ENCODE data around the gene DSC1. TPM values are rescaled to one million over a fixed set of nuclear protein-coding genes. Genes with fewer than 3 reads are reported as not detected.

DSC1 gene
- total RNA-seq, 1 donor from 2014 or later = not detected

DNA sequence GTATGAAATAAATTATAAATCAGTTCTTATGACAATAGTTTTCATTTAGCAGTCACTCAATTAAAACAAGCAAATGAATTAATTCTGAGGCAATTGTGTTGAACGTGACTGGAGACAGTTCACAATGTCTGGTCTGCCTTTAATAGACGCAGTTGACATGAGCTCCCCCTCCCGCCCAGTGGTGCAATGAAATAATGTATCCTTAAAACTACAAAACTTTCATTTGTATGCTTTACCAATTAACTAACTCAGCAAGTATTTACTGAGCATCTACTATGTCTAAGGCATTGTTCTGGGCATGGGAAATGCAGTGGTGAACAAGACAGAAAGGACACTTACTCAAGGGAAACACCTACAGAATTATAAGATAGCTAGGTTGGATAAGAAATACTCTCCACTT lies 56.9 kb downstream of the DSC1 start:
- intact Hi-C loops (cut with micrococcal nuclease) = no loop called here

DNA sequence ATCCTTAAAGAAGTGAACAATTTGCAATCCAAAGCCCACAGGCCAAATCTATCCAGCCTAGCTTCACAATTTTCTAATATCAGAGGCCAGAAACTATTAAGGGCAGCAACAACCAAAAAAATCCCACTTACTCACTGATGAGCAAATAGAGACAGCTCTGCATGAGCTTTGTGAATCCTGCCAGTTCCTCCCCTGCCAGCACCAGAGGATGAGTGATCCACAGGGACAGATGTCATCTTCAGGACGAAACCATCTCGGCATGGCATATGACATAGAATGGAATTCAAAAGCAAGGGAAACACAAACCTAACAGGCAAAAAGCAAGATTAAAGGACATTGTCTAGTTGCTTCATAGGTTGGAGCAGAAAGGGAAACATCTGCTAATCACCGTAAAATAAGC lies 58.2 kb downstream of the DSC1 start:
- intact Hi-C loops (cut with micrococcal nuclease) = no loop called here

DNA sequence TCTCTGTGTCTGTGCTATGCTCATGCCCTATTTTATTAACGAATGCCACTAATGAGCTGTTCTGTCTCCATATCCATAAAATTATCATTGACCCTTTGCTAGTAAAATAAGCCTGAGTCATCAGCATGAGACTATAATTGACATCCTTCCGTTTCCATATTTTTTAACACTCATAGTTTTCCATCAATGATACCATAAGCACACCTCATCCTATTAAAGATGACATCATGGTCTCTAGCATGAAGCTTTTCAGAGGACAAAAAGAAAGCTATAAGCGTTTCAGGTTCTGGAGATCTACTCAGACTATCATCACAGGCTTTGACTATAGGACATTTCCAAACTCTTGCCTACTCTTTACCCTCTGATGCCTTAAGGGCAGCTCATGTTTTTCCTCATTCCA lies 59.2 kb downstream of the DSC1 start:
- intact Hi-C loops (cut with micrococcal nuclease) = no loop called here

DNA sequence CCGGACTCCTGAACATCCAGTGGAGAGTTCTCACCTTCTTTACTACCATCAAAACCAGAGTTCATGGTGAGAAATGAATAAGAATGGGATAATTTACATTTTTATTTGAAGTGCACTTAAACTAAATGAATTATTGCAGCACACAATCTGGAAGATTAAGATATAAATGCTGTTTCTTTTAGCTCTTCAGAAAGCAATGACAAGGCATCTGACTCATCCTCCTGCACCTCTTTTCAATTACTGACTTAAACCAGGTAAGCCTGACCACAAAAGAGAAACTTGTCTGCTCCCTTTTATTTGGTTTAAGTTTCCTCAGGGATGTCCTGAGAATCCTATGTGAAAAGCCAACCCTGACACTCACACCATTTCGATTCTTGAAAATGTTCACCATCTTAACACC lies 59.7 kb downstream of the DSC1 start:
- intact Hi-C loops (cut with micrococcal nuclease) = no loop called here

DNA sequence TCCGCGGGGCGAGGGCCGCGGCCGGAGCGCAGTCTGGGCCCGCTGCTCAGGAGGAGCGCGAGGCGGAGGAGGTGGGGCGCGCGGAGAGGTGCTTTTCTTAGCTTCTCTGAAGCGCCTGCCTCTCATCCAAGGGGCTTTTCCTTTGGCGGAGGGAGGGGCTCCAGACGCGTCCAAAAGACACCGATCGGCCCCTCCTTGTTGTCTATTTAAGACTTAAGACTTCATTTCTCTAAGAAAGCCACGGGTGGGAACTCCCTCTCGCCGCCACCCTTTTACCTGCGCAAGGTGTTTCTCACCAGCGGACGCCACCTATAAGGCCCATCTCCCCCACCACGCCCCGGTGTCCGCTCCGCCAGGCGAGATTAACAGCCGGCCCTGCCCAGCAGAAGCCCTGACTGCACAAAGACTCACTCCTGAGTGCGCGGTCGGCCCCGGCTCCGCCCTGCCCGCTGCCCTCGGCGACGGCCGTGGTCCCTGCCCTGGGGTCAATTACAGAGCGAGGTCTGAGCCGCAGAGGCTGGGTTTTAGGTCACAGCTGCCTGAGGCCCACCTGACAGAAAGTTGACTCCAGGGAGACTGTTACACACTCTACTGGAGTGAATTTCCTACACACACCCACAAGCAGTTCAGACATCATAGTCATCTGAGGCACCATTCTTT lies 60.5 kb downstream of the DSC1 start, which contains the start of gene DSC2:
Gene DSC2, minus strand, starts transcription at position 397 of the 660 bp plus-strand sequence. CDS start 450 bp downstream, outside the sequence.
- intact Hi-C loops (cut with micrococcal nuclease) = no loop called here

DNA sequence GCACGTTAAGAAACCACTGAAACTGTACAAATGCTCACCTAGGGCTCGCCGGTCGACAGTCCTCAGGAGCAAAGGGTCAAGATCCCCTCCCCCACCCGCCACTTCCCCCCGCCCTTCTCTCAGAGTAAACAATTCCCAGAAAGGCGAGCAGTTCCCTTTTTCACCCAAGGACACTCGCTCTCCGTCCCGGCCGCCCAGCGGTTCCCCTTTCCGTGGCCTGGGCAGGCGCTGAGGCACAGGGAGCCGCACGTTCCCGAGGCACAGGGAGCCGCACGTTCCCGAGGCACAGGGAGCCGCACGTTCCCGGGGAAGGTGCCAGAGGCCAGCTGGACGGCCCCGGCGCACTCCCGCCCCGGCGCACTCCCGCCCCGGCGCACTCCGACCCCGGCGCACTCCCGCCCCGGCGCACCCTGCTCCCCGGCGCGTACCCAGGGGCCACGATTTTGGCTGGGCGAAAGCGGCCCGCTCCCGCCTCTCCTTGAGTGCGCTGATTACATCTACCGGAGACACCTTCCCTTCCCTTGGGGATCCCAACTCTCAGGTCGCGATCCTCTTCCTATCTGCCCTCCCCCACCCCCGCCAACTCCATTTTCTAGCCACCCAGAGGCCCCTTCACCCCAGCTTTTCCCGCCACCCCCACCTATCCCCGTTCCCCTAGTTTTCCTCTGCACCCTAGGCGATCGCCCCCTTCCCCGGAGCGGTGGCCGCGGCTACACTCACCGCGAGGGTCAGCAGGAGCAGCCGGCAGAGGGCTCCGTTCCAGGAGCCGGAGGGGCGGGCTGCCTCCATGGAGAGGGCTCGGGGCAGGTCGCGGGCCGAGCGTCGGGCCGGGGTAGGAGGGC lies 61.3 kb downstream of the DSC1 start:
- intact Hi-C loops (cut with micrococcal nuclease) = no loop called here

DNA sequence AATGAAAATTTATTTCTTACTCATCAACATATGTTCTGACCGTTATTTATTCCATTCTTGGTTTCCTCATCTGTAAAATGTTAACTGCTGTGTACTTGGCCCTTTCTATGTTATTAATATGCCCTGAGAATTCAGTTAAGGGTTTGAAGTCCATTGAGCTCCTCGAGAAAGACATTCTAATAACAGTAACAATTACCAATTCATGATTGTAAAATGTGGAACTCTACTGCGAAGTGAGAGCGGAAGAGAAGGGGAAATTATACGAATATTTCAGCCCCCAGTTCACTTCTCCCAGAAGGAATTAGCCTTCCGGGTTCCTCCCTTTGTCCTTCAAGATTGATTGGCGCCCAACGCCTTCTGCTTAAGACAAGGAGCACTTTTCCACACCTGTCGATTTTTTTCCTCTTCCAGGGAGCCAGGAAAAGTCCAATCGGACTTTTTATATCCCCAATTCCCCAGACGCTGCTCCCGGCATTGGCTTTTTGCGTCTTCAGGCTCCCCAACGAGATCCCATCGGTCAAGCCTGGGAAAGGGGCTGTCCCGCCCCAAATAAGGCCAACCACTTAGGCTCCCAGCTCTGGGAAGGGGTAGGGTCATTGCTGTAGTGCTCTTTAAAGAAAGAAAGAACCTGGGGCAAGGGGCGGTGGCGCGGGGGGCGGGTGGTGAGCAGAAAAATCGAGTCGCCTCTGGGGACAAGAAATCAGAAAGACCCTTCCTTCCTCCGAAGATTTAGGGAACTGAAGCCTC lies 62.0 kb downstream of the DSC1 start:
- intact Hi-C loops (cut with micrococcal nuclease) = no loop called here

DNA sequence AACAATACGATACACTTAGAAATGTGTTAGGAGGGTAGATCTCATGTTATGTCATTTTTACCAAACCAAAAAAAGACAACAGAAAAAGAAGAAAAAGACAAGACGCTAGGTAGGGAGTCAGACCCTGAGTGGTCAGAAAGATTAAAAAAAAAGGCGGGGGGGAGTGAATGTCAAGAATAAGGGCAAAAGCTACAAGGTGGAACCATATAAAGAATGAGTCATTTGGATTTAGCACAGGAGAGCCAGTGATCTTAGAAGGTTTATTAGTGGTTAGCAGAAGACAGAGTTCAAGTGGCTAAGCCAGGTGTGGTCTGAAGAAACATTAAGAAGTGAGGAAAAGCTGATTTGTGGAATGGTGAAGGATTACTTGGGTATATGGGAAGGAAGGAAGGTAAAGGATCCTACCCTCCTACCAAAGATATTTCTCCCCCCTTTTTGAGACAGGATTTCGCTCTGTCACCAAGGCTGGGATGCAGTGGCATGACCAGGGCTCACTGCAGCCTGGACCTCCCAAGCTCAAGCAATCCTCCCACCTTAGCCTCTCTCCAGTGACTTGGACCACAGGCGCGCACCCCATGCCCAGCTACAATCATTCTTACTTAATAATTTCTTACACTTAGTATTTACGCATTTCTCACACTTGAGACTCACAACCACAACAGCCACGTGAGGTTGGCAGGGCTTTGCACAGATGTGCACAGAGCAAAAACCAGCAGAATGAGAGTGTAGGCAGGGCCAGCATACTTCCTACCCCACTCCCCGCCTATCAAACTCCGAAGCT lies 63.0 kb downstream of the DSC1 start:
- intact Hi-C loops (cut with micrococcal nuclease) = no loop called here

DNA sequence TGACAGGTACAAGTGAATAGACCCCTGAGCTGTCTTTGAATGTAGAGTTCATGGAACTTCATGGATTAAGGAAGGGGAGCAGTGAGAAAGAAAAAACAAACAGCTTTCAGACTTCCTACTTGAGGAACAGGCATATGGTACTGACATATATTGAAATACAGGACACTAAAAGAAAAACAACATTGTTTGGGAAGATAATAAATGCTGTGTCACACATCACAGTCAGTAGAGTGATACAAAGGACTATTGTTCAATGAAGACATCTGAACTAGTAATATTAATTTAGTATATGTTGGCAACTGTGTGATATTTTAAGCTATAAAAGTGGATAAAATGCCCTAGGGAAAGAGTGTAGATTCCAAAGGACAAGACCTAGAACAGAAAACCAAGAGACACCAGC lies 63.8 kb downstream of the DSC1 start:
- intact Hi-C loops (cut with micrococcal nuclease) = no loop called here

DNA sequence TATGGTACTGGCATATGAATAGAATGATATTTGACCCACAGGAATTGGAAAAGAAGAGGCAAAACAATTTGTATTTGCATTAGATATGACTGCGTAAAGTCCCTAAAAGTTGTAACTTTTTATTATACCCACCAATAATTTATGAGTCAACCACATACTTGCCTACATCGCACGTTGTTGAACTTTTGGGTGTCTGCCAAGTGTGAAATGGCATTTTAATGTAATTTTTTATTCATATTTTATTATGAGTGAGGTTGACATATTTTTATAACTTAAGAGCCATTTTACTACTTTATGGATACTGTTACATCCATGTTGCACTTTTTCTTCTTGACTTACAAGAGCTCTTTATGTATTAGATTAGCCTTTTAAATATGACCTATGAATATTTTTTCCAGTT lies 65.0 kb downstream of the DSC1 start:
- intact Hi-C loops (cut with micrococcal nuclease) = no loop called here

DNA sequence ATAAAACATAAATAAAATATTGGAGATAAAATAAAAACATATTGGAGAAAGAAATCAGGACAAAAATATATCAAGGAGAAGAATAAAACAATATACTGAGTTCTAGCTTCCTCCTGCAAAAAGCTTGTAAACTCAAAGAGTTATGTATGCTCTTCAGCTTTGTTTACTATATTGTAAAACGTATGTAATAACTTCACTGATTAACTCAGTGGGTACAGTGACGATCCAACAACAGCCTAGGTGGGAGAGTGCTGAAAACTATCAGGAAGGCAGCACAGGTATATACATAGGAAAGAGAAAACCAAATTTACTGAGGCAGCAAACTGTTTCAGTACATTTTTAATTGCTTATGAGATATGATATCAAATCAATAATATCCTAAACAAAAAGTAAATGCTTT lies 68.8 kb downstream of the DSC1 start:
- intact Hi-C loops (cut with micrococcal nuclease) = no loop called here

DNA sequence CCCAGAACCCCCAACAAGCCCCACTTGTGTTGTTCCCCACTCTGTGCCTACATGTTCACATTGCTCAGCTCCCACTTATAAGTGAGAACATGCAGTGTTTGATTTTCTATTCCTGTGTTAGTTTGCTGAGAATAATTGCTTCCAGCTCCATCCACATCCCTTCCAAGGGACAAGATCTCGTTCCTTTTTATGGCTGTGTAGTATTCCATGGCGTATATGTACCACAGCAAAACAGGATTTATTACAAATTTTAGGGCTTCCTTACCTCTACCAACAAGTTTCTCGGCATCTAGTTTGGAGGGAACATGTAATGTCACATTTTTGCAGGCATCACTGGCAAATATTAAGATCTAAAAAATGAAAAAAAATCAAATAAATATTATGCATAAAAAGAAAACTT lies 69.4 kb downstream of the DSC1 start:
- intact Hi-C loops (cut with micrococcal nuclease) = no loop called here

DNA sequence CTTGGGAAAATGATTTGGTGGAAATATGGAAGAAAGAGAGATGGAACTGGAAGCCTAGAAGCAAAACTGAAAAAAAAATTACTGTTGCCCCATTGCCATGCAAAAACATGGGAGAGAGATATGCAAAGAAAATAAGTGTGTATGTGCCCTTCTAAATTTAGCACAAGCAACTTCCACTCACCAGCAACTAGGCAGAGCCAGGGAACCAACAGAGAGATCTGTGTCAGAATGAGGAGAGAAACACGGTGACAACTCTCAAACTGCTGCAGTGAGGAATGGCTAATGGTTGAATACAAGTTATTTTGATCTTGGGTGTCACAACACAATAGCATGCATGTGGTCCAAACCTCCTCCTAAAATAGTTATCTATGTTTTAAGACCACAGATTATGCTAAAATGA lies 71.3 kb downstream of the DSC1 start:
- intact Hi-C loops (cut with micrococcal nuclease) = no loop called here

DNA sequence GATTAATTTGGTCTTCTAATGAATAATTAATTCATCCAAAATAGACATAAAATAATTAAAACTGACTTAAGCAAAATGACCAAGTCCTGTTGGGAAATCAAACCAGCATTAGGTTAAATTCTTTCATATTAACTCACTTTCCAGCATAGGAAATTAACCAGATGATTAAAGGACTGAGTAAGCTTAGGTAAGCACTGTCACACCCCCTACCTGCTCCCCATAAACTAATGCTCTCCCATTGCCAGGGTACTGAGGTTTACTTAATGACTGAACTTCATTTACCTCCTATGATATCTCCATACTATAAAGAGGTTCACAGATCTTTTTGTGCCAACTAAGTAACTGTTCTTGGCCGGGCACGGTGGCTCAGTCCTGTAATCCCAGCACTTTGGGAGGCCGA lies 74.1 kb downstream of the DSC1 start:
- intact Hi-C loops (cut with micrococcal nuclease) = no loop called here

DNA sequence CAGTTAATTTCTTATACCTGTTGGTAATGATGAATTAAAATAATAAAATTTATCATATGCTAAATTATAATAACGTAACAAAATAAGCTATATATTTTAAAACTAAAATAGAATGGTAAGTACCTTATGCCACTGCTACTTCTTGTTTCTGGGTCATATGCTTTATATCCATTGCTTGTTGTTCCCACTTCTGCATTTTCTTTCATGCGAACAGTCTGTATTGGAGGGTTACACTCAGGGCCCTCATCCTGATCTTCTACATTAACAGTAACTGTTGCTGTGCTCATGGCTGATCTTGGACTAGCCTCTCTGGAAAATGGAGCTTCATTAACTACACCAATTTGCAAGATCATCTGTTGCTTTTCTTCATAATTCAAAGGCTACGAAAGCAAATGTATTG lies 82.7 kb downstream of the DSC1 start:
- intact Hi-C loops (cut with micrococcal nuclease) = no loop called here

Other genes starting within 250 kb of the DSC1 start
- not detected in 2 replicates for gene DSC3, start 120.1 kb downstream of the DSC1 start, total RNA-seq
- gene DSC2, start 60.4 kb downstream of the DSC1 start, total RNA-seq = not detected in 2 replicates
- not detected in 2 replicates for gene DSG1, start 155.3 kb upstream of the DSC1 start, total RNA-seq
- not detected in 2 replicates for gene DSG4, start 213.9 kb upstream of the DSC1 start, total RNA-seq

Data from T-helper 1 cell treated with Interleukin-12 subunit alpha and Interleukin-12 subunit beta and Interleukin-4 antibody, amounts not matched to agents 30 ng/mL and 1 ng/mL, for 36 hours (primary cell).